ENCODE results near the gene GNGT2.

GNGT2 gene

DNA sequence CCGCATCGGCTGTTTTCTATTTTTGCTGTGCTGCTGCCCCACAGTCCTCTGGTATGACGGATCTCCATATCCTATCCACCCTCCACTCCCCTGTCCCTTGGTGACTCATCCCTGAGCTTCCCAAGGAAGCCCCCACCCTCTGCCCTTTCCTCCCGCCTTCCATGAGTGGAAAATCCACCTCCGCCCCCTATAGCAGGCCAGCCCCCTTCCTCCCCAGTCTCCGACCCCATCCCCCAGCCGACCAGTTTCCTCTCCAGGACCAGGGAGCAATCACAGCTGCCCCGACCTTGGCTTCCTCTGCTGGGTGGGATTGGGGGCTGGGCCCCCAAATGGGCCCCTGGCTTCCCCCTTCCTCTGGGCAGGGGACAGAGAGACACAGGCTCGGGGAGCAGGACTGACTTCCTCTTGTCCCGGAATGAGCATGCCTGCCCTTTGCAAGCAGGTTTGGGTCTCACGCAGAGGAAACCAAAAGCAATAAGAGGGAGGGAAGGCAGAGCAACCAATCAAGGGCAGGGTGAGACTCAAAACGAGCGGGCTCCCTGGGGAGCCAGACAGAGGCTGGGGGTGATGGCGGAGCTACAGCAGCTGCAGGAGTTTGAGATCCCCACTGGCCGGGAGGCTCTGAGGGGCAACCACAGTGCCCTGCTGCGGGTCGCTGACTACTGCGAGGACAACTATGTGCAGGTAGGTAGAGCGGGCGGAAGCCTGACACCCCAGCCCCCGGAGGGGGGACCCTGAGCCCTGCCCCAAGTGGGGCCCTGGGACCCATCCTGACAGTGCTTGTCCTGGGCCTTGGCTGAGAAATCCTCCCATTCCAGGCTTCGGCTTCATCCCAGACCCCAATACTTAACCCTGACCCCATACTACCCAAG, at the start of gene GNGT2, which contains the start of gene ABI3:
Gene GNGT2, minus strand, starts transcription at position 417 of the 872 bp plus-strand sequence. CDS start 3,152 bp downstream, outside the sequence.
Gene ABI3, plus strand, starts transcription at position 550 of the 872 bp plus-strand sequence. Its CDS starts 18 bp downstream, at position 568.
- DNase-seq (ENCODE audit: low spot score), result no peak

DNA sequence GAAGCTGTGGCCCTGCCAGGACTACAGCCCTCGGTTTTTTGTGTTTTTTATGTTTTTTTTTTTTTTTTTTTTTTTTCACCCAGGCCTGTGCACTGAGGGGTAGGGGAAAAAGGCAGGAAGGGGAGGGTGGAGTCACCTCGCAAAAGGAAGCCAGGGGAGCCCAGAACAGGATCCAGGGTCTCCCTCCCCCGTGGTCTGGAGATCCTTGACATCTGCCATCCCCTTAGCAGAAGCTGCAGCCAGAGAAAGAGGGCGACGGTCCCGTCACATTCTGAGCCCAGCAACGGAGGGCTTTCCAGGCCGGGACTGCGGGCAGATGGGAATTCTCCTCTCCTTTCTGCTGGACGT, 49.3 kb upstream of the GNGT2 start:
- no peak for DNase-seq (ENCODE audit: low spot score)

DNA sequence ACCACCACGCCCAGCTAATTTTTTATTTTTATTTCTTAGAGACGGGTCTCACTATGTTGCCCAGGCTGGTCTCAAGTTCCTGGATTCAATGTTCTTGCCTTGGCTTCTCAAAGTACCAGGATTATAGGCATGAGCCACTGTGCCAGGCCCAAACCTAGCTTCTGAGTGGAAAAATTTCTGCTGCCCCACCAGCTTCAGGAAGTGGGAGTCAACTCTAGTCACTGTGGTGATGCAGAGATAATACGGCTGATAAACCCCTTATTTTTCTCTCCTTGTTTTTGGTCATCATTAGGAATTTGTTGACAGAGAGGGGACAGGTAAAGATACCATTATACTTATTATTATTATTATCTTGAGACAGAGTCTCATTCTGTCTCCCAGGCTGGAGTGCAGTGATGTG, 48.0 kb upstream of the GNGT2 start:
- no peak for DNase-seq (ENCODE audit: low spot score)

DNA sequence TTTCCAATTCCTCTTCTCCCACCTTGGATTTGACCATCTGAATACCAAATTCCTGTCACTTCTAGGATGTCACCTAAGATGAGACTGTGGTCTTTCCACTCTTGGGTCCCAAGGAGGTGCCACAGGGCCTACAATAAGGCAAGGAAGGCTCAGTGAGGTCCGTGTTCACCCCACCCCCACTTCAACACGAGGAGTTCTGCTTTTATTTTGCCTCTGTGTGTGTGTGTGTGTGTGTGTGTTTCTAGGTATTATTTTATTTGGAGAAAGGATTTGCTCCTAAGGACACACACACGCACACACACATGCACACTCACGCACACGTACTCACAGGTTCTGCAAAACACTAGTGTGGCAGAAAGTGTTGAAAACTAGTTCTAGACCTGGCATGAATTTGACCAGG, 44.8 kb upstream of the GNGT2 start:
- no peak for DNase-seq (ENCODE audit: low spot score)

DNA sequence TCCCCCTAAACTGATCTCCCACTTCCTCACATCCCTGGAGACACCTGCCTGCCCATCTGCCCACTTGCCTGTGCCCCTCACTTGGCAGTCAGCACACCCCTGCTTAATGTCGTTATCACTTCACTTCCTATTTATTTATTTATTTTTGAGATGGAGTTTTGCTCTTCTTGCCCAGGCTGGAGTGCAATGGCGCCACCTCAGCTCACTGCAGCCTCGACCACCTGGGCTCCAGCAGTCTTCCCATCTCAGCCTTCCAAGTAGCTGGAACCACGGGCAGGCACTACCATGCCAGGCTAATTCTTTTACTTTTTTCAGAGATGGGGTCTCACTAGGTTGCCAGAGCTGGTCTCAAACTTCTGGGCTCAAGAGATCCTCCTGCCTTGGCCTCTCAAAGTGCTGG, 43.7 kb upstream of the GNGT2 start:
- no peak for DNase-seq (ENCODE audit: low spot score)

DNA sequence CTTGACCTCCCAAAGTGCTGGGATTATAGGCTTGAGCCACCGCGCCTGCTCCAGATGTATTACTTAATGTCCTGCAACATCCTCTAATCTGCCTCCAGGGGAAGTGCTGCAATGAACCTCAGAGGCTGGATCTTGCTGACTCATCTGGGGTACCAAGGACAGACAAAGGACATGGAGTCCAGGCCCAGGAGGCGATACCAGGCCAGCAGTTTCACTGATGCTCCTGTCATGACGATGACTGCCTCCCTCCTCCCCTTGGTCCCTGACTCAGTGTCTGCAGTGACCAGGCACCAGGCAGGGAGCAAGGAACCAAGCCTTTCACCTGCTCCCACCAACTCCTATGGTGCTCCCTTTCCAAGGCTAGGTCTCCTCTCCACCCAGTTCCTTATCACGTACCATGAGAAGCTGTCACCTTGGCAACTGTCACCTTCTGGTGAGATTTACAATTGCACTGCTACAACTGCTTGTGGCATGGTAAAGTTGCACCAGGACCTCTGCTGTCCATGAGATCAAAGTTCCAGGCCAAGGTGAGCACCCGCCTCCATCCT, 41.8 kb upstream of the GNGT2 start:
- DNase-seq (ENCODE audit: low spot score), result no peak

DNA sequence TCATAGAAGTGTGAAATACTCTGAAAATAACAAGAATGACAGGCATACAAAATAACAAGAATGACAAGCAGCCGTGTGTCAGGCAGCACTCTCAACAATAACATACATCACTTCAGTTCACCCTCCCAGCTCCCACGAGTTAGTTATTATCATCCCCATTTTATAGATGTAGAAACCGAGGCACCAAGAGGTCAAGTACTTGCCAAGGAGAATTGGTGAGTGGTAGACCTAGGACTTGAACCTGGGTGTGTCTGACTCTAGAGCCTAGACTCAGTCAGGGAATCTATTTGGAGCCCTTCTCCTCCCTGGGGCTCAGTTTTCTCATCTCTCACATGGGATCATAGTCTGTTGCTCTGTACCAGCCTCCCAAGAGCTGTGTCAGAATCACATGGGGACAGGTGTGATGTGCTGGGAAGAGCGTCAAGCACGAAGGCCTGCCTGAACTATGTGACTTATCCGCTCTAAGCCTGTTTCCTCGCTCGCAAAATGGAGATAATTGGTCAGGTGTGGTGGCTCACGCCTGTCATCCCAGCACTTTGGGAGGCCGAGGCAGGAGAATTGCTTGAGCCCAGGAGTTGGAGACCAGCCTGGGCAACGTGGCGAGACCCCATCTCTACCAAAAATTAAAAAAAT, 39.6 kb upstream of the GNGT2 start:
- DNase-seq (ENCODE audit: low spot score), result no peak

DNA sequence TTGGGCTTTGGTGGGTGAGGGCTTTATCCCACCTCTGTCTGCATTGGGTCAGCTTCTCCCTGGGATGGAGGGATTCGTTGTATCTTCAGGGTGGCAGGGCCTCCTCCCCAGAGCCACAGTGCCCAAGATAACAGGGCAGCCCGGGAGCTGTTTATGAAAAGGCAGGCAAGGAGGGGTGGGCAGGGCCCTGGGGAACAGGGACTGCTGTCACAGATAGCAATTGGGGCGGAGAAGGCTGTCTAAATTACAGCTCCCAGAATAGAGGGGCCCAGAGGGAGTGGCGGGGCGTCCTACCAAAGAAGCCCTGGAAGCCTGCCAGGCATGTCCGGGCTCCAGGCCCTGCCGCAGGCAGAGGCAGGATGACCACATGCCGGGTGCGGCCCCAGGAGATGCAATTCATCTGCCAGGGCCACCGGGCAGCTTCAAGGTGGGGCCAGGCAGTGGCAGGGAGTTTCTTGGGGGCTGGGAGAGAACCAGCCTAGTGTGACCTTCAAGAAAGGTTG, 39.0 kb upstream of the GNGT2 start:
- no peak for DNase-seq (ENCODE audit: low spot score)

DNA sequence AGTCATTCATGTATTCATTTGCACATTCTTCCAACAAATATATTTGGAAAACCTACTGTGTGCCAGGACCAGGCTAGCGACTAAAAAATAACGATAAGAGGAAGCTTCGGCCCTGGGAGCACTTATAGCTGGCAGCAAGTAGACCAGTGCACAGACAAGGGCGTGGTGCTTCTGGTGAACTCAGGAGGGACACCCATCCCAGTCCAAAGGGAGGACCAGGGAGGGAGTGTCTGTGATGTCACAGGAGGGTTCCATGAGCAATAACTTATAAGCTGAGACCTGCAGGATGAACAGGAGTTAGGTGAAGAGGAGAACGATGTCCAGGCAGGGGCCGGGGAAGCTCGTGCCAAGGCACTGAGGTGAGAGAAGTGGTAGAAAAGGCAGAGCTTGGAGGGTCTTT, 37.6 kb upstream of the GNGT2 start:
- DNase-seq (ENCODE audit: low spot score), result no peak

DNA sequence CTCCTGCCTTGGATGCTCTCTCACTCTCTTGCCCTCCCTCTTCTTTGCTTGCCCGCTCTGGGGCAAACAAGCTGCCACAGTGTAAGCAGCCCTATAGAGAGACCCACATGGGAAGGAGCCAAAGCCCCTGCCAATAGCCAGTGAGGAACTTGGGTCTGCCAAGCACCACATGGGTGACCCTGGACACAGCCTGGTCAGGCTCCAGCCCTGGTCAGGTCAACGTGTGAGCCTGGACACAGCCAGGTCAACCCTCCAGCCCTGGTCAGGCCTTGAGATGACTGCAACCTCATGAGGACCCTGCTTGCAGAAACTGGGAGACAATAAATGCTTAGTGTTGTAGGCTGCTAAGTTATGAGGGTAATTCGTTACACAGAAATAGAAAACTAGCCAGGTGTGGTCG, 34.5 kb upstream of the GNGT2 start:
- DNase-seq (ENCODE audit: low spot score), result no peak

DNA sequence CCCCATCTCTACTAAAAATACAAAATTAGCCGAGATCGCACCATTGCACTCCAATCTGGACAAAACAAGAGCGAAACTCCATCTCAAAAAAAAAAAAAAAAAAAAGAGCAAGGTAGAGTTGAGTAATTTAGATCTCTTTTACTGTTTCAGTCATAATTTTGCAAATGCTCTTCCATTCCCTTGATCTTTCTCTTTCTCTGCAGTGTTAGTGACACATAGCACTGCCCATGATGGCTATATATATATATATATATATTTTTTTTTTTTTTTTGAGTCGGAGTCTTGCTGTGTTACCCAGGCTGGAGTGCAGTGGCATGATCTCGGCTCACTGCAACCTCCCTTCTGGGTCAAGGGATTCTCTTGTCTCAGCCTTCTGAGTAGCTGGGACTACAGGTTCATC, 32.4 kb upstream of the GNGT2 start:
- no peak for DNase-seq (ENCODE audit: low spot score)

DNA sequence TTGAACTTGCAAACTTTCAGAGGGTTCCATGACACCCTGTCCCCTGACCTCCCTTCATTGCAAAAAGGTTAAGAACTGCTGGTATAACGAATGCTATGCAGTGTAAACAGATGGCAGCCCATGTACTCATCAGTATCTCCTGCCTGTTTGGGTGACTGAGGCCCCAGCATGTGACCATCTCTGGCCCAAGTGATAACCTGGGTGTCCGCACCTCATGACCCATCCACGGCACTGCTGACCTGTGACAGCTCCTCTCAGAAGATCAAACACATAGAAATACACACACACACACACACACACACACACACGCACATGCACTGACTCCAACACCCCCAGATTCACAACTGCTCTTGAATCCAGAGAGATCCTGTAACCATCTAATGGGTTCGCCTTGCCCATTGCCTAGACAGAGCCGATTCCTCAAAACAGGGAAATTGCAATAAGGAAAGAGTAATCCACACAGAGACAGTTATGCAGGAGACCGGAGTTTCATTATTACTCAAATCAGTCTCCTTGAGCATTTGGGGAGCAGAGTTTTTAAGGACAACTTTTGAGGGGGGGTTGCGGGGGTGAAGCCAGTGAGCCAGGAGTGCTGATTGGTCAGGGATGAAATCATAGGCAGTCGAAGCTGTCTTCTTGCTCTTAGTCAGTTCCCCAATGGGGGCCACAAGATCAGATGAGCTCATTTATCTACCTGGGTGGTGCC, 31.5 kb upstream of the GNGT2 start:
- DNase-seq (ENCODE audit: low spot score), result no peak

DNA sequence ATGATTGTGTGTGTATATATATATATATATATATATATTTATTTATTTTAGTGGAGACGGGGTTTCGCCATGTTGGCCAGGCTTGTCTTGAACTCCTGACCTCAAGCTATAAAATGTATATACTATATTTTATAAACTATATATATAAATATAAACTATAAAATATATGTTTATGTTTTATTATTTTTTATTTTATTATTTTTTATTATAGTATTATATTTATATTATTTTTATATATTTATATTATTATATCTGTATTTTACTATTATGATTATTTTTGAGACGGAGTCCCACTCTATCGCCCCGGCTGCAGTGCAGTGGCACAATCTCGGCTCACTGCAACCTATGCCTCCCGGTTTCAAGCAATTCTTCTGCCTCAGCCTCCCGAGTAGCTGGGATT, 30.7 kb upstream of the GNGT2 start:
- DNase-seq (ENCODE audit: low spot score), result no peak

DNA sequence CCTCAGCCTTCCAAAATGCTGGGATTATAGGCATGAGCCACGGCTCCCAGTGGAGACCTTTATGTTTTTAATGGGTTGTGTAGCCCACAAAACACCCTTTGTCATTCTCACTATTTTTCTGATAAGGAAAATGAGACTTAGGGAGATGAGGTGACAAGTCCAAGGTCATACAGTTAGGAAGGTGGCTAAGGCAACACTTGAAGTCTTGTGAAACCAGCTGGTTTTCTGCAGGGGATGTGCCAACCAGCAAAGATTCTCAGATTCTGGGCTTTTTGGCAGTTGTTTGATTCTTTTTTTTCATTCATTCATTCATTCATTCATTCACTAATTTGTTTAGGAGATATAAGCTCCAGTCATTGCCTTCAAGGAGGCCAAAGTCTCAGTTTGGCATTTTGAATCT, 30.2 kb upstream of the GNGT2 start:
- no peak for DNase-seq (ENCODE audit: low spot score)

DNA sequence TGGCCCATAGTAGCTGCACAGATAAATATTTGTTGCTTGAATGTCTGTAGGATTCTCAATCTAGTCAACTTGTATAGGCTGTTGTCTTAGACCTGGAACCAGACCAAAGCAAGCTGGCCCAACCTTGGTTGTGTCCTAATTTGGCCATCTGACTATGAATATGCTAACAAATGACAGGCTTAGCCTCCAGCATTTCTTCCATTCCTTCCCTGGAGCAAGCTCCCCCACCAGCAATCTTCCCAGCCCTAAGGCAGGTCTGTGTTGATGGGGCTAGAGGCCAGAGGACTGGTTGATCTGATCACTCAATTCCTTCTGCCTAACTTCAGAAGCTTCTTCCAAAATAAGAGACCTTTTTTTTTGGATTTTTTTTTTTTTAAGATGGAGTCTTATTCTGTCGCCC, 29.6 kb upstream of the GNGT2 start:
- no peak for DNase-seq (ENCODE audit: low spot score)

DNA sequence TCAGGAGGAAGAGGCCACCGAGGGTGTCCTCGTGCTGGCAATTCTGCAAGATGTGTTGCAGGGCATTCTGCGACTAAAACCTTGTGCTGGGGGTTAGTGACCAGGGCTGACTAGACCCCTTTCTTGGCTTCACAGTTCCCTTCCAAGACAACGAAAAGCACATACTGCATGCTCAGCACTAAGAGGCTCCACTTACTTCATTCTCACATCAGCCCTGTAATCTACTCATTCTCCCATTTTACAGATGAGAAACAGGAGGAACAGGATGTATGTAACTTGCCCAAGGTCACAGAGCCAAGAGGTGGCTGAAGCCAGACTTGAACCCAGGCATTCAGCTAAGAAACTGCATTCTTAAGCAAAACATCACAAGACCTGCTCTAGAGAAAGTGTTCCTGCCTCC, 25.5 kb upstream of the GNGT2 start:
- no peak for DNase-seq (ENCODE audit: low spot score)

DNA sequence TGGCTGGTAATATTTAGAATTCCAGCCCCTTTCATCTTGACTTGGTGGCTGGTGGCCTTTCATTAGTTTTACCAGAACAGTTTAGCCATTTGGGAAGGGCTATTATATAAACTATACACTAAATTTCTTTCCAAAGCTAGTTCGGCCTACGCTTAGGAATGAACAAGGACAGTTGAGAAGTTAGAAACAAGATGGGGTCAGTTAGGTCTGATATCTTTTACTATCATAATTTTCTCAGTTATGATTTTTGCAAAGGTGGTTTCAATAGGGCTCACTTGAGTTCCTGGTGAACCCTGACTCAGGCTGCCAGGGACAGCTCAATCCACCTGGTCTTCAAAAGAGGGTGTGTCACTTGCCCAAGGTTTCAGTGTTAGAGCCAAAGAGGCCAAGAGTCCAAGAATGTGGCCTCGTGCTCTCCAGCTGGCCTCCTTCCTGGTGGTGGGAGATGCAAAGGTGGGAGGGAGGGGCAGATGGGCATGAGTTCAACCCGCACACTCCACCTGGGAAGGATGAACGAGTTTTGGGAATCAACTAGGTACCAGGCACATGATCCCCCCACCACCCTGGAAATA, 24.2 kb upstream of the GNGT2 start:
- no peak for DNase-seq (ENCODE audit: low spot score)

DNA sequence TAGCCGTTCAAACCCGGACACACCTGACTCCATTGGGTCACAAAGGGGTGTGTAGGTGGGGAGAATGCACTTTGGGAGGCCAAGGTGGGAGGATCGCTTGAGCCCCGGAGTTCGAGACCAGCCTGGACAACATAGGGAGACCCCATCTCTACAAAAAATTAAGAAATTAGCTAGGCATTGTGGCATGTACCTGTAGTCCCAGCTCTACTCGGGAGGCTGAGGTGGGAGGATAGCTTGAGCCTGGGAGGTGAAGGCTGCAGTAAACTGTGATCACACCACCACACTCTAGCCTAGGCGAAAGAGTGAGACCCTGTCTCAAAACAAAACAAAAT, 21.2 kb upstream of the GNGT2 start:
- no peak for DNase-seq (ENCODE audit: low spot score)

DNA sequence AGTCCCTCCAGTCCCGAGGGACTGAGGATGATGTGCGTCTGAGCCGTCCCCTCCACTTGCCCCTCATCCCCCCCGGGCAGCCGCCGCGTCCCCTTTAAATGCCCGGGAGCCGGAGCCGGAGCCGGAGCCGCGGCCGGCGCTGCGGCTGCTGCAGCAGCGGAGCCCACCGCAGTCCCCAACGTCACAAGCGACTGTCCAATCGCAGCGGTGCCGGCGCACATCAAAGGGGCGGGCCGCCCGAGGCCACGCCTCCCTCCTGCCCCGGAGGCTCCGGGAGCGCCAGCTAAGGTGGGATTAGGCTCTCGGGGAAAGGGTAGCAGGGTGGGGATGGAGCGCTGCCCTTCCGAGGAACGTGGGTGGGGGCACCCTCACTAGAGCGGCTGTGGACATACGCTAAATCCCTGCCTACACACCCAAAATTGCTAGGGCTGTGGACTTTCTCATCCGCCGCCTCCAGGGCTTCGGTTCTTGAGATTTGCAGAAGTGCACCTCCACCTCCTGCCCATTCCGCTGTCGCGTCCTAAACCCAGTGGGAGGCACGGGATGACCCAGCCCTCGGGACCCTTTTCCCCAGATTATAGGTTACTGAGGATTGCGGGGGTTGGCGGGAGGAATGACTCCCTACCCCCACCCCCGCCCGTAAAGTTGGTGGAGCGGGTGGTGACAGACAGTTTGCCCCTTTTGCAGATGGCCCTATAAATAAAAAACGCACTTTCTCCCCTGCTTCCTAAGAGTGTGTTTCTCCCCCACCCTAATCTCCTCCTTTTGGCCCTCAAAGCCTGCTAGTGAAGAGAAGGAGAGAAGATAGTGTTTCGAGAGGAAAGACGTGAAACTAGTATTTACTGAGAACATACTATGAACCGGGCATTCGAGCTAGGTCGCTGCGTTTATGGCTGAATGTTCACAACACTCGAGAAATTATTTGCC, 20.5 kb upstream of the GNGT2 start, which contains the start of gene PHOSPHO1:
Gene PHOSPHO1, minus strand, starts transcription at position 152 of the 927 bp plus-strand sequence. CDS start 4,096 bp downstream, outside the sequence.
- peak; percentile 98 for DNase-seq (ENCODE audit: low spot score)

DNA sequence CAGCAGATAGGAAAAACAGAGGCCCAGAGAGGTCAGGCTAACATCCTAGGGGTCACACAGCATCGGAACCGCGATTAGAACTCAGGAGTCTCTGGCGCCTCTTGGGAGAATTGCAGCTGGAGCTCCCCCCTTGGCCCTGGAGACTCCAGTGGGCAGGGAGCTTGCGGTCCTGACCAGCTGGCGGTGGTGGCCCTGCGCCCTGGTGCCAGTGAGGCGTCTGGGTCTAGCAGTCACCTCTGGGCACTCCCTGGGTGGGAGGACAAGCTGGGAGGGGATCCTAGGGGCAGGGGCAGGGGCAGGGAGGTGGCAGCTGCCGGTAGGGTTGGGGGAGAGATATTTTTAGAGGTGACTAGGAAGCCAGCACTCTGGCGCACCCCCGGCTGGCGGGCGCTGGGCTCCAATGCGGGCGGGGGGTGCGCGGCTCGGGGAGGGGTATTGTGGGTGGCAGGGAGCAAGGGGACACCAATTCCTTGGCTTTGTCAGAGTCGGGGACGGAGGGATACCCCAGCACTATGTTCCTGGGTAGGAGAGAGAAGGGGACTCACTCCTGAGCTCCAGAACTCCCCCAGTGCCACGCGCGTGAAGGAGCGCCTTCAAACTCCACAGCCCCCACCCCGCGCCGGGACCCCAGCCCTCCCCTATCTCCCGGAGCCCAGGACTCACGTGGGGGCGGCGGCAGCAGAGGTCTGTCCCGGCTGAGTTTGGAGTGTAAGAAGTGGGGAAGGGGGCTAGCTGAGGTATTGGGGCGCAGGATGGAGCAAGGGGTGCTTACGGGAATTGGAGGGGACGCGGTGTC, 19.6 kb upstream of the GNGT2 start:
- DNase-seq (ENCODE audit: low spot score), result no peak
